GM19328 (cell line): ENCODE measurements around the gene GLT8D1.

Source experiments
- ATAC-seq: cut with Tn5 transposase; IDR thresholded peaks from one replicate; pipeline ENCODE4 v1.9.1; 2021; ENCODE audit warnings: mild to moderate bottlenecking, moderate library complexity; ENCODE audit not compliant: unreplicated experiment

The GLT8D1 gene

DNA sequence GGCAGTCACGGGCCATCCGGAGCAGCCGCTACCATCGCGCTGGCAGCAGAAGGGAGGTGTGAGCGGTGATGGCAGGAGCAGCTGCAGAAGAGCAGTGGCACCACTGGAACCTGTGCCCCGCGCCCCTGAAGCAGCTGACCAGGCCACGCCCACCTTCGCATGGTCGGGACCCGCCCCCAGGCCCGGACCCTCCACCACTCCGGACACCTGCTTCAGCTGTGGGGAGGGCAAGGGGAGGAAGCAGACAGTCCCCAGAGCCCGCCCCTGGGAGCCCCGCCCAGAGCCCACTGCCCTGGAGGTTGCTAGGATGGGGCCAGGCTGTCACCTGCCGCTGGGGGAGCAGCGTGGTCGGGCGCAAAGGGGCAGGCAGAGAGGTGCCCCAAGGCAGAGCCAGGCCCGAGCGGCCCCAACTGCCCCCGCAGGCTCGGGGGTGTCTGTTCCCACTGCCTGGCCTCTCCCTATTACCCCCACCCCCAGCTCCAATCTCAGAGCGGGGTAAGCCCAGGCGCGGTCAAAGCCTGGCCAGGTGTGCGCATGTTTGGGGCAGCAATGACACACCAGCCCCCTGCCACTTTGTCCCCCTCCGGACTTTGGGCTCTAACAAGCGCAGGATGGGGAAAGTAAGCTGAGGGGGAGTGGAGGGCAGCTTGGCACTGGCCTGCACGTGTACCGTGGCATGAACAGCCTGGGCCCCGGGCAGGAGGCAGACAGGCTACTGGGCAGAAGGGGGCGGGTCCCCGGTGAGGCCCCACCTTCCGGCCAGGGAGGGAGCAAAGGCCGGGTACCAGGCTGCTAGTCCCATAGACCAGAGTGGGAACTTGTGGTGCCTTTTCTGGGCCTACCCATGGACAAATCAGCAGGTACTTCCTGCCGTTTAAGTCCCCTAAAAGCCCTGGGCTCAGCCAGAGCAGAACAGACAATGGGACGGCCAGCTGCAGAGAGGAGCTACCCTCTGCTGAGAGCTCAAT is 9.0 kb upstream of the GLT8D1 start:
- no peak for ATAC-seq

DNA sequence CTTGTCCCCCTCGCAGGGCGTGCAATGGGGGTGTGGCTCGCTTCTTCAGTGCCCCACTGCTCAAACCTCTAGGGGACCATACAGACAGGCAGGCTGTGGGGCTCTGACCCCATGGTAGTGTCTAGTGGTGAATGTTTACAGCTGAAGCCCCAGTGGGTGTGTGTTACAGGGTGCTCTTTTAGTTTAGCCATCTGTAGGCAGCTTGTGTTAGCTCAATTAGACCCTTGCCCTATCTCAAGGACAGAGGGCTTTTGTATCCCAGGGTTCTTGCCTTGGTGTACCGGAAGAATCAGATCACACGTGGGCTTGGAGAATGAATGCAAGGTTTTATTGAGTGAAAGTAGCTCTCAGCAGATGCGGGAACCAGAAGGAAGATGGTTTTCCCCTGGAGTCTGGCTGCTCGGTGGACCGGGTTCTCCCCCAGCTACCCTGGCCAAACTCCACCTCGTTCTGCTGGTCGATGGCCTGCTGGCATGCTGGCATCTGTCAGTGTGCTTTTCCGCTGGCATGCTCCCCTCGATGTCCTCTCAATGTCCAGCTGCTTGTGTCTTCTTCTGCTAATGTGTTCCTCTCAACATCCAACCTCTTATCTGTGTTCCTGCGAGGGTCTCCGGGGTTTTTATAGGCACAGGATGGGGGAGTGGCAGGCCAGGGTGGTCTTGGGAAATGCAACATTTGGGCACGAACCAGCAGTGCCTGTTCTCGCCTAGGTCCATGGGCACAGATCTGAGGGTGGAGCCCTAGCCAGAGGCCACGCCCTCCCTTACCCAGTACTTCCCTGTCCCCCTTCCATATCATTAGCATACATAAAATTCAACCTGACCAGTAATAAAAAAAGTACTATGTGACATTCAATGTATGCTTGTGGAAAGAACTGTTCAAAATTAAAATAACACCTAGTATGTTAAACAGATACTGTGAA is 7.0 kb upstream of the GLT8D1 start:
- ATAC-seq = no peak

DNA sequence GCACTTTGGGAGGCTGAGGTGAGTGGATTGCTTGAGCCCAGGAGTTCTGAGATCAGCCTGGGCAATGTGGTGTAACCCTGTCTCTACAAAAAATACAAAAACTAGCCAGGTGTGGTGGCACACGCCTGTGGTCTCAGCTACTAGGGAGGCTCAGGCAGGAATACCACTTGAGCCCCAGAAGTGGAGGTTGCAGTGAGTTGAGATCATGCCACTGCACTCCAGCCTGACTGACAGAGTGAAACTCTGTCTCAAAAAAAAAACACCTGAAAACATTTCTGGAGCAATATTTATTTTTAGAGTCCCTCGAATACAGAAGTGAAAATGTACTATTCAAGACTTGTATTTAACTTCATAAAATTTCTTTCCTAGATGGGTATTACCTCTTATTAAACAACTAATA is 4.9 kb upstream of the GLT8D1 start:
- ATAC-seq = no peak

DNA sequence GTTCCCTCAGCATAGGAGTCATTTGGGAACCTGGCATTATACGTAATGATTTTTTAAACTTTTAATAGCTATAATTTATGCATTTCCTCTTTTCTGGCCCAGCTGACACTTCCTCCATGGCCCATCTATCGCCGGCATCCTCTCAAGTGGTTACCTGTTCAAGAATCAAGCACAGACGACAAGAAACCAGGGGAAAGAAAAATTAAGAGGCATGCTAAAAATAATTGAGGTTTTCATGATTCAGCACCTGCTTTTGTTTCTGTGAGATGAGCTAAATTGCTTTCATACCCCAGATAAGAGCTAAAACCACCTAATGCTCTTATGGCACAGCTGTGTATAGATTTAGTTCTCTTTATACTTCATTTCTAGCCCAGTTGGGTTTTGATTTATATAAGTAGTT is 2.0 kb upstream of the GLT8D1 start:
- ATAC-seq = no peak

DNA sequence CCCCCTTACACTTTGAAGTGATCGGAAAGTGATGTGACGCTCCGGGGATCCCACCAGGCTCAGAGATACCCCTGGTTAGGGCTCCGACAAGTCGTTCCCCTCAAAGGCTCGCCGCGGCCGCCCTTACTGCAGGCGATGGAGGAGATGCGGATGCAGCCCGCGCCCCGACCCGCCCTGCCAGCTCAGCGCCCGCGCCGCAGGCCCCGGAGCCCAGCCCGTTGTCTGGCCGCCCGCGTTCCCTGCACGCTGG is 228 bp downstream of the GLT8D1 start:
- ATAC-seq = no peak

DNA sequence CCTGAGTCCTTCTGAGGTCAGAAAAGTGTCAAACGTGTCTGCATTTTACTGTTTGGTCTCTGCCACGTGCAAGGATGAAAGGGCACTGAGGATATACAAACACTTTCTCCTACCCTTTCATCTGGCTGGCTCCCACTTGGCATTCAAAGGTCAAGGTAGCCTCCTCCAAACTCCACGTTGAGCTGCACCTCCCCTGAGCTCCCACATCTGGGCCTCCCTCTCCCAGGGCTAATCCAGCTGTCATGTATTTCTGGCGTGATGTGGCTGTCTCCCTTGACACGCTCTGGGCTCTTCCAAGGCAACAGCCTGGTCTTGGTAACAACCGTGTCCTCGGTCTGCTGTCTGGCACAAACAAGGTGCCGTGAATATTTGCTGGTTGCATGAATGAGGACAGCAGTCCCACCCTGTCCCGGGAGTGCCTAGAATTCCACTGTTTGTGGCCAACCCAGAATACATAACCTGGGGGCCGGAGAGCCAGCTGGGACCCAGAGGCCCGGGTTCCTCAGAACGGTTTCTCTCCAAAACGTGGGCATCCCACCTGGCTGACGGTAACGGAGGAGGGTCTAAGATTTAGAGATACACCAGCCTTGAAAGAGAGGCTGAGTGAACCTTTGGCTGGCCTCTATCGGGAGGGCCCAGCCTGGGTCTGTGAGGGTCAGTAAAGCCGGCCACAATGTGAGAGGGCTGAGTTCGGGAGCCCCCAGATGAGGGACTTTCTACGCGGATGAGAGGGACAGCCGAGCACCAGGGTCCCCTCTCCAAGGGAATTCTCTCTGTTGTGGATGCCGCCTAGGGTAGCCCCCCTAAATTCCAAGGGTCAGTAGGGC is 767 bp downstream of the GLT8D1 start:
- no peak for ATAC-seq

DNA sequence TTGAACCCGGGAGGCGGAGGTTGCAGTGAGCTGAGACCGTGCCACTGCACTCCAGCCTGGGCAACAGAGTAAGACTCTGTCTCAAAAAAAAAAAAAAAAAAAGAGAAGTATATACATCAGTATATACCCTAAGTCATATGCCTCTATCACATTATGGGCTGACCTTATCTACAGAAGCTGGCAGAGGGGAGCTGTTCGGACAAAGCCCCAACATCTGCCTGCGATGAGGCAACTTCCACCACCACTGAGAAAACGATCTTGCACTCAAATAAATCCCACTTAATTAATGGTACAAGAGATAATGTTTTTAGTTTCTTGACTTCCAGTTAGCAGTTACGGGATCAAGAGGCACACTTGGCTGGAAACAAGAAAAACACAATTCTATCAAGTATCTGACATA is 2.2 kb downstream of the GLT8D1 start:
- ATAC-seq = no peak

DNA sequence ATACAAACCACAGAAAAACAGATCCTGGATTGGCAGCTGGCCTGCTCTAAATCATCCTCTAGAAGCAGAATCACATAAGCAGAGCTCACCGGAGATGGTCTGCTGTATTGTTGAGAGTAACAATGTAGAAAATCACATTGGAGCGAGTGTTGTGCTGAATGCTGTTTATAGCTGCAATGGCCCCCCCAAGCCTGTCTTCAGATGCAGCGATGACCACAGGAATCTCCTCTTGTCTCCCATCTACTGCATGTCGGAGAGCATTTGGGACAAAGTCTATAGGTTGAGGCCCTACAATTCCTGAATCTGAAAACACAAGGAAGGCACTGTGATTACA is 8.0 kb downstream of the GLT8D1 start:
- ATAC-seq = no peak

DNA sequence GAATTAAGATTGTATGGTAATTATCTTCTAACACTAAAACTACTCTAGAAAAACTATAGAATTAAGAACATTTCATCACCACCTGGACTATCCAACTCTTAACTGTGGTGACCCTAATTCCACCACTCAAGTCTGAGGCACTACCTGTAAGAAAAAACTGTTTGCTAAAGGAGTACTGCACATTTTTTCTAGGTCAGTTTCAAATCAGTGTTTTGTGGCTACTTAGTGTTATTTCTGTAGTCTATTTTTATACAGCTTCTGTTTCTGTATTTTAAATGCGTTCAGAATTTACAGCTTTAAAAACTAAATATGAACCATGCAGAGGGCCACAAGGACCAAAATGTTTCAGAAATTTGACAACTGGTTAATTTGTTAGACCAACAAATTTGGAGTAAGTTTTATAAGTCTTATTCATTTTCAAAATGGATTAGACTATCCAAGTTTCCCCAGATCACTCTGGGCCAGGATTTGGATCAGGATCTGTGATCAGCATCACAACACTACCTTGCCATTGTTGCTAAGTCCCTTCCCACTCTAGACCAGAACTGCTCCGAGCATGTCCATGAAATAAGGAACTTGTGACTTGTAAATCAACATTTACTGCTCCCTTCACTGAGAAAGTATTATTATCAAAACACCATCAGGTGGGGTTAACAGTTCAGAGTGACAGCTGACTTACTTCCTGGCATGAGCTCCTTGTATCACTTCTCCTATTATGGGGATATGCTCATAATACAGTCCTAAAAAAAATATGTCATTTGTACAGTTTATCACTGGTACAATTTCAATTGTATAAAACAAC is 8.6 kb downstream of the GLT8D1 start:
- ATAC-seq = no peak

DNA sequence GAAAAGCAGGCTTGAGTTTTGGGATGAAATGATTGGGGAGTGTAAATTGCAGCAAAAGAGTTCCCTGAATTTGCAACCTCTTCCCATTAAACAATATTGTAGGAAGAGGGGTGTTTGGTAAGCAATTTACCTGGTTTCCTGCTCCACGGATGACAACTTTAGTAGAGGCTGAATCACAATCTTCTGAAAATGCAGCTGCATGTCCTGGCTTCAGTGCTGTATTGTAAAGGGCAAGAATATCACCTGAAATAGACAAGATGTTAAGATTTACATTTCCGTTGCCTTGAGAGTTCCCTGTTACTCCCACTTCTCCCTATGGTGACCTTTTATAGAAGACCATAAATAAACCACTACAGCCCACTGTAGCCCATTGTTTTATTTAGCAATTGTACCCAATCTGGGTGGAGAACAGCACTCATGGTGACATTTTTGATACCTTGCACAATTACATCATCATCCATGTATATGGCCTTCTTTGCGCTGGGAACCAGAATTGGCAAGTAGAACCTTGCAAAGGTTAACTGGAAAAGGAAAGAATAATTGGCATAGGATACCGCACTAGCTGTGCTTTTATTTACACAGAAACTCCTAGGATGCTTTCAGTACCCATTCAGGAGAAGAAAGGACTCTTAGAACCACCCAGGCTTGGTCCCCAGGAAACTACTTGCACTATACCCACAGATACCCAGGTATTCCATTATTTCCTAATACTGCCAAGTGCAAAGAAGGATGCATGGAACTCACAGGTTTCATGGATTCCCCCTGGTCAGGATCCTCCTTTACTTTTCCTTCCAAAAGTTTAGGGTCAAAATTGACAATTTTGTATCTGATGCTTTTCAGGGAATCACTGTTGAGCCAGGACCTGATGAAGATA is 9.6 kb downstream of the GLT8D1 start:
- no peak for ATAC-seq

DNA sequence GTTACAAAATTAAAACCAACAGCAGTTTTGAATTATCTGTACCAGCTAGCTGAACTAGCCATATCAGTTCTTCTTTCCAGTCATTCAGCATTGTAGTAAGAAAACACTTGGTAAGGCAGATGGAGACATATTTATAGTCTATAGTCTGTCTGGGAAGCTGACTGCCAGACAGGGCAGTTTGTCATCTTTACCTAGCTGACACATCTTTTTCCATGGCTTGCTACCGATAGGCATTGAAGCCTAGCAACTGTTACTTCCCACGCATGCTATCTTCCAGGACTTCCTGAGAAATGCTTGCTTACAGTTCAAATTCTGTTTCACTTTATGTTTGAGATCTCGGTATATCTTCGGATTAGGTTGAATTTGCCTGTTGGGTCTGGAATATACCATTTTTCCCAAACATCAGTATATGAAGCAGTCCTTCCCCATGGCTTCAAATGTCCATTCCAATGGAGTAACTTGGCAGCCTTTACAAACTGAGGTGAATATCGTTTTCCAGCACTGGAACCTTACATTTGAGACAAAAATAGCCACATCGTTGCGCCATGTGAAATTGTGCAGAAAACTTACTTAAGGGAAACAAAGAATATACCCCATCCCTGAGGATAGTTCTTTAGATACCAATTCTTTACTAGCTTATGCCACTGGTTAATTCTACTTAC is 10.9 kb downstream of the GLT8D1 start:
- ATAC-seq = no peak

DNA sequence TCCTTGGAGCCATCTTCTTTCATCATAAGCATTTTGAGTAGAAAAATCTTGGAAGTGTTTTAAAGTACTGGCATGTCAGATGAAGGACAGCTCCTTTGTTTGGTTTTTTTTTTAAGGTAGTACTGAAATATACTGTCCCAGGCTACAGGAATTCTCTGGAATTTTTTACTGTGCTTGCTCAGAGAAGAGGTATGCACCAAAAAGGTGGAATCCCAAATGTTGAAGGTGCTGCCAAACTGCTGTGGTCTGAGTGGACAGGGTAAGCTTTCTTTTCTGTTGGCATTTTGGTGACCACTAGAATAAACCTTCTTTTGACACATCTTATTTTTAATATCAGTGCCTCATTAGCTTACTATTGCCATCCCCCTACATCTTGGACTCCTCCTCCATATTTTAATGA is 12.5 kb downstream of the GLT8D1 start:
- ATAC-seq = no peak

DNA sequence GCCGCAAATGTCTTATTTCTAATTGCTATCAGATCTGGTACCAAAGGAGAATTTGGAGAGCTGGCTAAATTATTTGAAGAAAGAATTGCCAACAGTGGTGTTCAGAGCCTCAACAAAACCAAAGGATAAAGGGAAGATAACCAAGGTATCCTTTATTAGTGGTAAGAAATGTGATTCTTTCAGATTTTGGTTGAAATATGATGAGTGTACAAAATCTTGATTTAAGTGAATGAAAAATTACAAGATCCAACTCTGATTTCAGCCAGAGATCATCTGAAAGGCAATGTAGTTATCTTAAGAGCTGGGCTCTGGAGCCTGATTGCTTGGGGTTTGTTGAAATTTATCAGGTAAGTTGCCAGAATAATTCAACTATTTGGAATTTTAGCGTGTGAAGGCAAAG is 15.0 kb downstream of the GLT8D1 start:
- ATAC-seq = no peak

DNA sequence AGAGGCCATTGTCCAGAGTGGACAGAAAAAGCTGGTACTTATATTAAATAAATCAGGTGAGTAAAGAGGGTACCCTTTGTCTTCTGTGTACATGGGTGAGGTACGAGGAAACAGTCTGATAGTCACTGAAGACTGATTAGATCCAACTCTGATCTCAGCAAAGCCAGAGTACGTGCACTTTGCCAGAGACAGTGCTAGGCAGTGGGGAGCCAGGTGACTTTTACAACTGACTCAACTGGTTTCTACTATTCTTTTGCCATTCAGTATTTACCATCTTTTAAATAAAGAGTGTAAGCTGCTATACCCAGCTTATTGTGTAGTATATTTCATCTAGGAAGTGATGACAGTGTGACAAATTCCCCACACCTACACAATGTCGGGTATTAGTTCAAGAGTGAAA is 16.4 kb downstream of the GLT8D1 start:
- ATAC-seq = no peak

DNA sequence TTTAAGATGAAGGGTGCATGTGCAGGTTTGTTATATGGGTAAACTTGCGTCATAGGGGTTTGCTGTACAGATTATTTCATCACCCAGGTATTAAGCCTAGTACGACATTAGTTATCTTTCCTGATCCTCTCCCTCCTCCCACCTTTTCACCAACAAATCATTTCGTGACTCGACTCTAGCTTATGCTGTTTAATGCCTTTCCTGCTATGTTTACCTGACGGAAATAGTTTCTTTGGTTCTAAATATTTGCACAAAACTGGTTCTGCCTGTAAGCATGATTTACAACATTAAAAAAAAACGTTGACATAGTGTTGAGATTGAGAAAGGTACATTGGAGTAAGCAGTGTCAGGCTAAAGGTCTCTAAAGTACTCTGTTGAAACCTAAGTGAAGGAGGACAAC is 17.3 kb downstream of the GLT8D1 start:
- ATAC-seq = no peak

DNA sequence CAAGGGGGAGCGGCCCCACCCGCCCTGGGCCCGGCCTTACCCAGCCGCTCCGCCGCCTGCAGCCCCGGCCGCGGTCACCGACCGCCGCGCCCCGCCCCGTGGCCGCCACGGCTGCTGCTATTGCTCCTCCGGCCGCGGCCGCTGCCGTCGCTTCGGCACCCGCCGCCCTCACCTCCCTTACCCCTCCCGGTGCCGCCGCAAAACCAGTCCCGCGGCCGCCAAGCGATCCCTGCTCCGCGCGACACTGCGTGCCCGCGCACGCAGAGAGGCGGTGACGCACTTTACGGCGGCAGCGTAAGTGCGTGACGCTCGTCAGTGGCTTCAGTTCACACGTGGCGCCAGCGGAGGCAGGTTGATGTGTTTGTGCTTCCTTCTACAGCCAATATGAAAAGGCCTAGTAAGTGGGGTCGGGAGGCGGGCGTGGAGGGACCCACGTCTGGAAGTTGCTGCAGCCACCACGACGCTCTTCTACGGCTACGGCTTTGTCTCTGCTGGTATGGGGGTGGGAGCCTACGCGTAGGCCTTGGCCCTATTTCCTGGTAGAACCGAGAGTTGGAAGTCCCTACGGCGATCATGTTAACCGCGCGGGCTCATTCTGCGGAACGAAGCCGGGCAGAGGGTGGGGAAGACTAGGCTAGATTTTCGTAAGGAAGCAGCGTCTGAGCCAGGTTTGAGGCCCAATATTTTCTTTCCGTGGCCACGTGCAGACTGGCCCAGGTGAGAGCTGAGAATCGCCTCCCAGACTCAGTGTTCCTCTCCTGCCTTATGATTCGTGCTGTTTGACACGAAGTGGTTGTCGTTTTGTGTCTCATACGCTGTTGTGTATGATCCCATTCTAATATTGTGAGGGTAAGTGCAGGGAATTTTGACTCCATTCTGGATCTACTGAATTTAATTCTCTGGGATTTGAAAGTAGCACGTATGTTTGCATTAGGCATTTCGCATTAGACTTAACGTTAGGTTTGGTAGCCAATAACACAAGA is 19.6 kb downstream of the GLT8D1 start, which contains the start of the genes GNL3 and PBRM1:
GNL3 (plus strand) TSS at position 324 of the 983 bp plus-strand sequence; CDS start at position 385, 61 bp downstream.
PBRM1 (minus strand) TSS at position 205 of the 983 bp plus-strand sequence.
- peak; percentile 63 for ATAC-seq

DNA sequence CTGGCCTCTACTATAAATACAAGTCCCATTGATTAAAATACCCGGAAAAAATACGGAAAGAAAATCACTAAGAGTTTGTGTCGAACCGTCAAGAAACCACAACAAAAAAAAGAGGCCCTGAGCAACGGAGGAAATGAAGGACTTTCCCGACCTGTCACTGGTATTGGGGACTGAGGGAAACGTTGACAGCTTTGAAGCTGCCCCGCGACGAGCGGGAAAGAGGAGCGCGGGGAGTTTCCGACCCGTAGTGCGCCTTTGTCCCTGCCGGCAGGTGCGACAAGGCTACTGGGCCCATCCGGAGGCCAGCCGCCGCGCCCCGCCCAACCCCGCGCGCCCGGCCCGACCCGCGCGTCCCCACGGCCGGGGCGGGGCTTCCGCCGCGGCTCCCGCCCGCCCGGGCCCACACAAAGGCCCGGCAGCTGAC is 20.3 kb downstream of the GLT8D1 start:
- peak; percentile 82 for ATAC-seq

DNA sequence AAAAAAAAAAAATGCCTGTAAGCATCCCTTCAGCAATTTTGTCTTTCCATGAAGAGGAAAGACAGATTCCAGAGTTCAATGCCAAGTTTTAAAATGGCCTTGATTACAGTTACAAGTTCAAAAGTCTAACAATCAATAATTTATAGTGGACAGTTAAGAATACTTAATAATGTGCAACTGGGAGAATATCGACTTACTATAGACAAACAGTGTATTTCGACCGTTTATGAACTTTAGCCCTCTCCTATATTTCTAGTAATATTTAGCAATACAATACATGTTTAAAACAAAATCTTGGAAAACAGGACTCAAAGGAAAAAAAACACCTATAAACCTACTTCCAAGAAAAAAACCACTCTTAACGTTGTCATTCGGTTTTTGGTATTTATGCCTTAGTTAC is 21.4 kb downstream of the GLT8D1 start:
- no peak for ATAC-seq
